Measurements from ENCODE around the gene NR4A2.

Gene NR4A2

DNA sequence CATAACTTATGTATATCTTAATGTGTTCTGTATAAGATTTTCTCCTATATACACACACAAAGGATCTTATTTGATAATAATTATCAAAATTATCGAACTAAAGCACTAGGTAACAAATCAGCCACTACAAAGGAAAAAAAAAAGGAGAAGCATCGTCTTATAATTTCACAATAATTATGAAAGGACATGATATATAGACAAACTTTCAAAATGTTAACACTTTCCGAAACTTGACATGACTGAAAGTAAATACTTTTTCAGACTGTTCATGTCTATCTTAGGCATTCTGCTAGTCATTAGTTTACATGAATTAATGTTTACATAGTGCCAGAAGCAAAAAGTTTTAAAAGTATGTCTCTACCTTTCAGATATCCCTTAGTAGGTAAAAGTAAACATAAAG is 7.3 kb upstream of the NR4A2 start:
- no peak for DNase-seq

DNA sequence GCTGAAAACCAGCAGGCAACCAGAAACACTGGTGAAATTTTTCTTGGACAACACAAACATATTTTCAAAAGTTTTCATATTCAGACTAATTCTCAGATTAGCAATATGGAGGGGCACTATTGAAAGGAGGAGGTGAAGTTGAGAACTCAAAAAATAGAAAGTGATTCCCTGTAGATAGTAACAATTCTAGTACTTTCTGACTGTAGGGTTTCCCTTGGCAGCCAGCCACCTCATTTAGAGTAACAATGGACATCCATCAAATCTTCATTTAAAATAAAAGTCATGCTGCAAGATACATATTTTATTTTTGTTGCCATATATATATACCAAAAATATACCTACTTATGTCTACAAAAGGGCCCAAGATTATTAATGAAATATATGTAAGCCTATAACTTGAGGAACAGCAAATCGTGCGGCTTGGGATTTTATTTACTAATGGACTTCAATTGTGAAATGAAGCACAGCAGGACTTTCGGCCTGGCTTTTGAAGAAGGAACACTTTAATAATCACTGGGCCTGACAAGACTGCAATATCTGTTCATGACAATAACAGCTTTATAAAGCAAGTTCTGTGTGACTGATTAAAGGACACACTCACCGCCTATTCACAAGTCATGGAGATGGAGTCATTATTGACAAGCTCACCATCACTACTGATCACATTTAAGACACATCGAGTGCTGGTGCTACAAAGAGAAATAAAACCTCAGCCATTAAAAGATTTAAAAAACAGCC is 6.8 kb upstream of the NR4A2 start:
- DNase-seq: no peak

DNA sequence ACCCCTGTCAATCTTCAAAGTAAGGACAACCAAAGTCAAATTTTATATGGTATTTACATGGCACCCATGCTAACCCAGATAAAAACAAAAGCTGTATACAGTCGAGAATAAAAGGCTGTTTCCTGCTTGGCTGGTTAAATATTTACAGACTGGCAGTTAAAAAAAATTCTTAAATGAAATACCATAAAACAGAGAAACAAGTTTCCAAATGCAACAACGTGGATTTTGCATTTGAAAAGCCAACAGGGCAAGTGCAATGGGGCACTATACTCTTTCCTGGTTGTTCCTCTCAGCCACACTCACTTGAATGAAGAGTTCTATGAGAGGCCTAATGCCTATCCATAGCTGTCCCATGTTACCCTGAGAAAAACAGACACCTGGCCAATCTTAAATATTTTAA is 6.1 kb upstream of the NR4A2 start:
- DNase-seq: no peak

DNA sequence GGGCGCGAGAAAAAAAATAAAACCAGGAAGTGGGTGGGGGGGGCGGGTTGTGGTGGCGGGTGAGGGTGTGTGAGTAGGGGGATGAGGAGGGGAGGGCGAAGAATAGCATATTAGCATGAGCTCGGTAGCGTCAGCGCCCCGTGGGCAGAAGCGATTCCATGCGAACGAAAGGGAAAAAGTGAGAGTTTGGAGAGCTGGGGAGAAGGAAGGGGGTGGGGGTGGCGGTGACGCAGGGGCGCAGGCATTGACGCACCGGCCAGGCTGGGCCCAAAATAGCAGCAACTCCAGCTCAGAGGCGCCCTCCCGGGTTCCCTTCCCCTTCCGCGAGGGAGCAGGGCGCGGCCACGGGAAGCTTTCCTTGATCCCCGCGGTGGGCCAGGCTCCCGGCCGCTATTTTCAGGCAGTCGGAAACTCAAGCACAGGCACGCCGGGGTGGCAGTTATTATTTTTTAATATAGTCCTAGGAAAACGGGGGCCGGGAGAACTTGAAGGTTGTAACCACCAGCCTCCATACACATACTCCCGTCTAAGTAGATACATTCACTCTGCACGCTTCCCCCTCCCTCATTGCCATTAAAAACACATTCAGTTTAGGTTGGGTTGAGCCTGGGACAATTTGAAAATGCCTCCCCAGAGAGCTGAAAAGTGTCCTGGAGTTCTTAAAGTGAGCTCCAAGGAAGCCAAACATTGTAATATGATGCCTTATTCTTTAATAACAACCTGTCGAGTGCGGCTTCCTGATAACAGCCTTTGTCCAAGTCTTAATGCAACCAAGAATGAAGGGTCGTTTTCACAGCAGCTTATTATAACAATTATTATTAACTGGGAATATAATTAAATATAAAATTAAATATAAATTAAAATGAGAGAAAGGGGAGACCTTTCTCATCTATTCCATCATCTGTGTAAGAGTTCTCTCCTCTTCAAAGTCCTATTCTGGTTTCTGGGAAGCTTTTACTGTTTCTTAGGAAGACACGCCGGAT is 2.3 kb upstream of the NR4A2 start:
- peak; percentile 59 to 60 for DNase-seq

DNA sequence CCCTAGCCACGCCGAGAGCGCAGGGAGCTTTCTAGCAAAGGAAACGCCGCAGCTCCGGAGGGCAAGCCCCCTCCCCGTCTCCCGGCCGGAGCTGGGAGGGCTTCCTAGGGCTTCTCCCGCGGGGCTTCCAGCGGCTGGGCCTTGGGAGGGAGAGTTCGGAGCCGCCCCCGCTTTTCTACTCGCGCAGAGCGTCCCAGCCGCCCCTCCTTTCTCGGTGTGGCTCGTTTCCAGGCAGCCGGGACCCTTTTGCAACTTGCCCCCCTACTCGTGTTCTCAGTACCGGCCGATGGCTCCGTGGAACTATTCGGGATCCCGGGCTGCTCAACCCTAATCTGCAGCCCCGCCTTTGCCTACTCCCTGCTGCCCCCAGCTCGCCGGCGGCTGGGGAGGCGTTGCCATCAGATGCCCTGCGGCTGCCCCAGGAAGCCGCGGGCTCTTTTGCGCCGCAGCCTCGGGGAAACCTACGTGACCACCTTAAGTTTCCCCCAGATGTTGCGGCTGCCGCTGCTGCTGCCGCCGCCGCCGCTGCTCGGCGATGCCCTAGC is 1.5 kb upstream of the NR4A2 start:
- DNase-seq: no peak

DNA sequence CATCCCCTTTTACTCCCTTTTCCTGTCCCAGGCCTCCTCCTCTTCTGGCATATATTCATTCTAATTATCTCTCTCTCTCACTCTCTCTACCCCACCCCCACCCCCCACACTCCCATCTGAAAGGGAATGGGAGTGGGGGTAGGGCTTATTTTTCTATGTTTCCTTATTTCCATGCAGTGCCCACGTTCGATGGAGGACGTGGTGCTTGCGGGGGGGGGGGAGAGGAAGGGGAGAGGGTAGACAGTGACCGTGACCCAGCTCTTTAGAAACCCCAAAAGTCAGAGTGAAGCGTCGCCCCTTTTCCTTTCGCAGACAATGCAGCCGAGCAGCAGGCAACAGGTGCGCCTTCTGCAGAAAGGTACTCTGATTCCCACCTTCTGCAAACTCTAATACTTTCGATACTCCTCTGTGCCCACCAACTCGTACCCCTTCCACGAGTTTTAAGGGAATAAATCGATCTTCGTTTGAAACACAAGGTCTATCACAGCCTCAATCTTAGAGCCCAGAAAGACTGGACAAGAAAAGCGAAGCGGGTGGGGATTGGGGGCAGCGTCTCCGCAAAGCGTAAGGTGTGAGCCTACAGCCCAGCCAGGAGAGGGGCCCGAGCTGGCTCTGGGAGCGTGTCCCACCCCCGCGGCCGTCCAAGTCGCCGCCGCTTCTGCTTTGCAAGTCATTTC is 891 bp upstream of the NR4A2 start:
- no peak for DNase-seq

DNA sequence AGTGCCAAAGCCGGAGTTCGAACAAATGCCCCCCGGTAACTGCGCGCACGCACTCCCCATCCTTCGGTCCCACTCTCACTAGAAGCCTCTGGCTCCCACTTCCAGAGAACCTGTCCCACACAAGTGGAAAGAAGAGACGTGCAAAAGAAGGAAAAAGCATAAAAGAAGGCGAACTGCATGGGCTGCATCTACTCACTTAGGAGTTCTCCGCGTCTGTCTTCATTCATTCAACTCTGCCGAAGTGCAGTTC is 312 bp downstream of the NR4A2 start:
- no peak for DNase-seq

DNA sequence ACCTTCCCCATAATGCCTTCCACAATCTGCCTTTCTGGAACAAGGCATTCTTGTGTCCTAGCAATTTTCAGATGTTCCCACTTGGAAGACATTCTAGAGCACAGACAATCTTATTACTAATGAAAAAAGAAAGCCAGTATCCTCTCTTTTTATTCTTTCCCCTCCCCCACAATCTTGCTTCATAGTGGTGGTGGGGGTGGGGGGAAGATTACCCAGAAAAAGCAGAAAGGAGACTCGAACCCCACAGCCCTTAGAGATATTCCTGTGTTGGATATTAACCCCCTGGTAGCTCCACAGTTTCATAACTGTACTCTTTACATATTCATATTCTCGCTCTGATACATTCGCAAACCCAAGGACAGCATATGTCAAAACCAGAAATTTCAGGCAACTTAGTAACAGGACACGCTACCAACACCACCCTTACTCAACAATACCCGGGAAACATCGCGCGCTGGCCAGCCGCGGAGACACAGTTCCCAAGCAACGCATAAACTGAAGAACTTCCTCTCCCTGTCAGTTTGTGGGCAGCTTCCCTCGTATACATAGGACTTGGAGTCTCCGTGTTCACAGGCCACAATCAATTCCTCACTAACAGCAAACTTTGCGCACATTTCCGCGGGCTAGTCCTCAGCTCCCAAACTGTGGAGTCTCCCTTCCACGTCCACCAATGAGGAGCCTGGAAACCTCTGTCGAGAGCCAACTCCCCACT is 793 bp downstream of the NR4A2 start:
- peak in 1 of 2 experiments; percentile 32 for DNase-seq

DNA sequence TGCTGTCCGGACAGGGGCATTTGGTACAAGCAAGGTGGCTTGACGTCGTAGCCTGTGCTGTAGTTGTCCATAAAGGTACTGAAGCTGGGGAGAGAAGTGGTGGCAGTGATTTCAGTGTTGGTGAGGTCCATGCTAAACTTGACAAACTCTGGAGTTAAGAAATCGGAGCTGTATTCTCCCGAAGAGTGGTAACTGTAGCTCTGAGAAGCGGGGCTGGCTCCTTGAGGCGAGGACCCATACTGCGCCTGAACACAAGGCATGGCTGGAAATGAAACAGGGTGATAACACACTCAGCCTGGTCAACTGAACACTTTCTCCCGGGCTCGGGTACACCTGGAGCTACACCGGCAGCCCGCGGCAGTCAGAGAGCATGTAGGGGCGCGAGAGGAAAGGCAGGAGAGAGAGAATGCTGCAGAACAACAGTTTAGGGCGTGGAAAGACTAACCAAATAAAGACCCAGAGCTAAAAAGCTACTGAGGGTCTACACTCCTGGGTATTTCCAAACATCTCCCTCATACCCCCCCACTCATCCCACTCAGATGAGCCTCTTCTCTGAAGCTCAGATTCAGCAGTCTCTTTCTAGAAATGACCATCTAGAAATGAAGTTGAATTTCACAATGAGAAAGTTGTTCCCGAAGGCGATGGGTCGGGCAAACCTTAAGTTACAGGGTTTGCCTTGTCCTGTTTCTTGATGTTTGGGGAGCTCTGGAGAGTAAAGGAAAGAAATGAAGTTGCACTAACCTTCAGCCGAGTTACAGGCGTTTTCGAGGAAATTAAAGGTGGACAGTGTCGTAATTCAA is 2.4 kb downstream of the NR4A2 start:
- no peak for DNase-seq

DNA sequence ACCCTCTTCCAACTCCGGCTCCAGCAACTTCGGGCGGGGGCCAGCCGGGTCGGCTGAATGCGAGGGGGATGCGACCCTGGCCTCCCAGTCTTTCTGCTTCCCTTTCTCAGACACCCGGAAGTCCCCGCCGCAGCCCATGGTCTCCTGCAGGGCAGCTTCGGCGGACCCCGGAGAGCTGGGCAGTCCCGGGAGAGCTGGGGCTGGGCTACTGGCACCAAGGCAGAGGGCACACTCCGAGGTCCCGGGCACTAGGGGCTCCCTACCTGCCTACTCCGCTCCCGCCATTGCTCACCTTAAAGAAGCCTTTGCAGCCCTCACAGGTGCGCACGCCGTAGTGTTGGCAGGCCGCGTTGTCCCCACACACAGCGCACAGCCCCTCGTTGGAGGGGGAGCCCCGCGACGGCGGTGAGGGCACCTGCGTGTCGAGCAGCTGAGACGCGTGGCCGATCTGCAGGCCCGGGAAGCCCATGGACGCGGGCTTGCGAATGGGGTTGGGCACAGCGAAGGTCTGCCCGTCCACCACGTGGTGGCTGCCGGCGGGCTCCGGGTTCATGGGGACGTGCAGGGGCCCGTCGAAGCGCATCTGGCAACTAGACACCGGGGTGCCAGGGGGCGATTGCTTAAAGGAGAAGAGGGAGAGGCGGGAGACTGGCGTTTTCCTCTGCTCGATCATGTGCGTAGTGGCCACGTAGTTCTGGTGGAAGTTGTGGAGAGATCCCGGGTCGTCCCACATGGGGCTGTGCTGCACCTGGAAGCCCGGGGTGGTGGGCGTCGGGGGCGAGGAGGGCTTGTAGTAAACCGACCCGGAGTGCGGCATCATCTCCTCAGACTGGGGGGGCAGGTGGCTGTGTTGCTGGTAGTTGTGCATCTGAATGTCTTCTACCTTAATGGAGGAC is 3.2 kb downstream of the NR4A2 start:
- DNase-seq: no peak

DNA sequence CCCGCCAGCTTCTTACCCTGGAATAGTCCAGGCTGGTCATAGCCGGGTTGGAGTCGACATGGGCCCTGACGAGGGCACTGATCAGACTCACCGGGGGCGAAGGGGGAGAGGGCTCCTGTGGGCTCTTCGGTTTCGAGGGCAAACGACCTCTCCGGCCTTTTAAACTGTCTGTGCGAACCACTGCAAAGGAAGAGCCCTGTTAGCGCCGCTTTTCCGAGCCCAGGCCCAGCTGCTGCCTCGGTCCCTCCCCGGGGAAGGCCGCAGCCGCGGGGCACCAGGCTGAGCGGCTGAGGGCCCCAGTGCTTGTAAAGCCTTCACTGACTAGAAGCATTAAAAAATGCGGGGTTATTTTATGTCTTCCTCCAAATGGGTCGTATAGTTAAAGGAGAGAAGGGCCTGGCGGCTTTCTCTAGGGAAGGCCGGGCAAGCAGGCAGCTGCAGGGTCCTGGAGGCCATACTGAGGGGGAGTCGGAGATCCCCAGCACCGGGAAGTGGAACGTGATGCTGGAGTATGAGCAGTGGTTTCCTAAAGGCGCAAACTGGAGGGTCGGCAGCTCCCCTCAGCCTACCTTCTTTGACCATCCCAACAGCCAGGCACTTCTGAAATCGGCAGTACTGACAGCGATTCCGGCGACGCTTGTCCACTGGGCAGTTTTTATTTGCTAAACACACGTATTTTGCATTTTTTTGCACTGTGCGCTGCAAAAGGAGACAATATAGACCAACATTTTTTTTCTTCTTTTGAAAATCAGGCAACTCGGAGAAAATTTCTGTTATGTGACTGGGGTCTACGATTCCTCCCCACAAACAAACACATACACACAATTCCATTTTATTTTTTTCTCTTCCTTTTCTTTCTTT is 4.5 kb downstream of the NR4A2 start:
- DNase-seq: no peak

DNA sequence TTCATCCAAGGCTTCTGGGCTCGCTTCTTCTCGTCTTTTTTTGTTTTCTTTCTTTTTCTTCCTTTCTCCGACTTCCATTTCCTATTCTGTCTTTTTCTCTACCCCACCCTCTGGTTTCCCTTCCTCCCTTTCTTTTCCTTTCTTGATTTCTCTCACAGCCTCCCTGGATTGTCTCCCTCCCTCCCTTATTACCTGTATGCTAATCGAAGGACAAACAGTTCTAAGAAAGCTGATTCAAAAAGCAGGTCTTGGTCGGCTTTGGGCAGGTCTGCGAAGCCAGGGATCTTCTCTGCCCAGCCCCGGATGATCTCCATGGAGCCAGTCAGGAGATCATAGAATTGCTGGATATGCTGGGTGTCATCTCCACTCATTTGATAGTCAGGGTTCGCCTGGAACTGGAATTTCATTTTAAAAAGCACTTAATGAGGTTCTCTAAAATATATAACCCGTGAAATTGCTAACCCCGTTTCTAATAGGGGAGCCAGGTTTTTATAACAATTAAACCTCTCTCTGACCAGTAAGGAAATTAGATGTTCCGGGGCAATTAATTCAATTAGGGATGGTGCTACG is 5.9 kb downstream of the NR4A2 start:
- DNase-seq: no peak

DNA sequence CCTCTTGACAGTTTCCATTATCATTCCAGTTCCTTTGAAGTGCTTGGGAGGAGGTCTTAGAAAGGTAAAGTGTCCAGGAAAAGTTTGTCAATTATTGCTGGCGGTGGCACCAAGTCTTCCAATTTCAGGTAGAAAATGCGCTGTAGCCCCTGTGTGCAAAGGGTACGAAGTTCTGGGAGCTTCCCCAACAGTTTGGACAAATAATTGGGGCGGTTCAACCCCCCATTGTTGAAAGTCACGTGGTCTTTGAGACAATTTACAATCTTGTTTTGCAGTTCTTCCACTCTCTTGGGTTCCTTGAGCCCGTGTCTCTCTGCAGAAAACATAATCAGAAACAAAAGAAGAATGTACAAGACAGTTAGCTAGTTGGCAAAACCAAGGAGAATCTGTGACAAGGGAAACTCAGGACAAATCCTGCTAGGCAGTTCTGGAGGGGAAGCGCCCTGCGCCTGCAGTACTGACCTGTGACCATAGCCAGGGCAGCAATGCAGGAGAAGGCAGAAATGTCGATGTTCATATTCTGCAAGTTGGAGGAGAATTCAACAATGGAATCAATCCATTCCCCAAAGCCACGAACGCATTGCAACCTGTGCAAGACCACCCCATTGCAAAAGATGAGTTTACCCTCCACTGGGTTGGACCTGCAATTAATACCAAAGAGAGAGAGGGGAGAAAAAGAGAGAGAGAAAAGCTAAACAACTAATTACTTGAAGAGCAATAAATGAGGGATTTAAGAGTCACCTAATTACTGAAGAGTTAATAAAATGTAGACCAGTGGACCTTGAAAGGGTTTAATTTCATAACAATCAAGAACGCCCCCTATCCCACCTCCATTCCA is 6.6 kb downstream of the NR4A2 start:
- DNase-seq: no peak

DNA sequence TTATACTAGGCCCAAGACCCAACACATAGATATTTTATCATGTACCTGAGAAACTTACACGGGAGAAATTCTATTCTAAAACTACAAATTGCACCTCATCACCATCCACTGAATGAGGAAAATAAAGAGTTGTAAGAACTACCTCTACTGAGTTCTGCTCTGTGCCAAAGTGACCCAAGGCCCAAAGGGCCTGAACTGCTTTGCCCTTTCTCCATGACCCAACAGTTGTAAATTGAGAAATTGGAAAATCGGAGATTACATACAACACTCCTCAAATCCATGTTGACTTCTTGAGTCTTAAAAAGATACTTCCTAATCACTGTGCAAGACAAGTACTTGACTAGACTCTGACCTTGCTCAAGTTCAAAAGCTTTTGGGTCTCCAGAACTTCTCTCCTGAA is 8.8 kb downstream of the NR4A2 start:
- DNase-seq: no peak

DNA sequence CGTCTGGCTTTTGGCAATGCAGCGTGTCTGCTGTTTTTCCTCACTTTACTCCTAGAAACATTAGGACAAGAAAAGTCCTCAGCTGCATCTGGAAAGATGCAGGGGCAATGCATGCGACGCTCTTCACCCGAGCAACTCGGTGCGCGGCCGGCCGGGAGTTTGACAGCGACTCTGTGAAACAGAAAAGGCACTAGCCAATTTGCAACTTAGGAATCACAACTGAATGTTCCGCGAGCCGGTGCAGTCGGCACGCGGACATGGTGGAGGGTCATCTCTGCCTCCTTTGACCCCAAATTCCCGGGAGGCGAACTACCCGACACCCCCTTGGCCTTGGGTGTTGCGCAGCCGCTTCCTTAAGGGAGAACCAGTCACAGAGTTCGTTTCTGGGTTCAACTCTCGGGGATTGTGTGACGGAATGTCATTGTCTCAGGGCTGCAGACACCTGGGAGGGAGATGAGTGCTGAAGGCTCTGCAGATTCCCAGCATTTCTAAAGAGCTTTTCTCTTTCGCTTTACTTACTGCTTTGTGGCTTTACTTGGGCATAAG is 9.8 kb downstream of the NR4A2 start:
- no peak for DNase-seq

DNA sequence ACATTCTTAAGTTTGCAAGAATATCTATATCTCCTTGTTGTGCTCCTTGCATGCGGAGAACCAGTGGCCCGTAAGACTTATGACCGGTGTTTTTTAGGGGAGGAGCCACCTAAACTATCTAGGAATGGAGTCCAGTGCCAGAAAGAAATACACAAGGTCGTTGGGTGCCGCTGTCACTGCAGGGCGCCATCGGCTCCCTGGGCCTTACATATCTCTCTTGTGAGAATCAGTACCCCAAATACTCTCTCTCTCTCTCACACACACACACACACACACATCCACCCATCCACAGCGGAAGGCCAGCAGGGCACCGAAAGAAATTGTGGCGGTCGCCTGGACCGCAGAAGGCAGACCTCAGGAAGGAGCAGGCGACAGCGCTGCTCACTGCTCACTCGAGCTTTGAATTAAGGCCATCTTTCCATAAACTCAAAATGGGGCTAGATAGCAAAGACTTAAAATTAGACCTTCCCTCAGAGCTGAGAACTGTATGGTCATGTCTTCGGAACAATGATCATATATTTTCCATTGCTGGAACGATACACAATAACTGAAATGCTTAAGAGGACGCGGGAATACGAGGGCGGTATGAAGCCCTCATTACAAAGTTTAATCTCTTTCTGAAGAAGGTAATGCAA is 10.4 kb downstream of the NR4A2 start:
- no peak for DNase-seq

DNA sequence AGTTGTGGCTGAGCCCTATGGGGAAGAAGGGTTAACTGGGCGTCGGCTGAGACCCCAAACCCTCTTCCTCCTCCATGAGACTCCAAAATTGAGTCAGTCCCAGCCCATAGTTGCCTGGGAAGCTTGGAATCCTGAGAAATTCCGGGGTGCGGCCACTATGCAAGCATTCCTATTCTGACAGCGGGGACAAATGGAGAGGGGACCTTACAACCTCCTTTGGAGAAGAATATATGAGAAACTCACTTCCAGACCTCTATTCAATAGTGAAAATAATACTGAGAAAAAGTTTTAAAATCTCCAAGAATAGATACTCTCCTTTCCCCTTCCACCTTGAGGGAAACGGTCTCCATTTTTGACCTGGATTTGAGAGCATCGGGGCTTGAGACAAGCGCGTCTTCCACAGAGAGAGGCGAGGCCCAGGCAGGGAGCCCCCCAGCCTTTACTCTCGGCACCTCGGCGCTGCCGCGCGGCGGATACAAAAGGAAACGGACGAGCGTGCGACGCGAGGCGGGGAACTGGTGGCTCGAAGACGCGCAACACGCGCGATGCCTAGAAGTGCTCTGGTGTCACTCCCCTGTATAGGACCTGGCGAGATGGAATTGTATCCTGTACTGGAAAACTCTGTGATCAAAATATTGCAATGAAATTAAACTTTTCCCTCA is 11.1 kb downstream of the NR4A2 start:
- no peak for DNase-seq
